H1 (cell line): Measurements from ENCODE around the gene NECAP2. TPM values are rescaled to one million over a fixed set of nuclear protein-coding genes. Genes with fewer than 3 reads are reported as not detected.

Experiments used
- CTCF ChIA-PET: fragments of 300-600 bp; sonication (Branson Sonifier 250); formaldehyde crosslinking; loops from one replicate; lab custom pipeline; 2021; ENCODE audit not compliant: partially characterized antibody; lab: Charles Lee
- POLR2A ChIA-PET: fragments of 300-600 bp; sonication (Branson Sonifier 250); formaldehyde crosslinking; loops from one replicate; lab custom pipeline; 2021; ENCODE audit warnings: inconsistent platforms; ENCODE audit not compliant: partially characterized antibody; lab: Charles Lee
- DNase-seq, 2 experiments: peaks; one replicate each; pipeline versions ENCODE4 v3.0.0 to v3.0.0-alpha.2; 2010 to 2022; ENCODE audit warnings: low spot score in 2 of 2, low read depth in 1 of 2, mixed read lengths in 1 of 2
- FAIRE-seq: peaks from 2 replicates; lab custom pipeline; 2011; peaks lifted over from hg19 to GRCh38; lab: Jason Lieb, UNC
- H2AFZ ChIP-seq: 2 replicates; pipeline ENCODE4 v1.8.1; 2012; ENCODE audit warnings: low read length, inconsistent platforms
- H2AK5ac ChIP-seq: 2 replicates; pipeline ENCODE4 v1.6.1; 2013; ENCODE audit warnings: low read depth, low read length
- H2BK120ac ChIP-seq: replicated peaks from 2 replicates; pipeline ENCODE3; 2013; ENCODE audit warnings: low read depth, low read length, inconsistent platforms
- H2BK12ac ChIP-seq: 2 replicates; pipeline ENCODE4 v1.6.1; 2013; ENCODE audit warnings: low read depth, low read length
- H2BK15ac ChIP-seq: 2 replicates; pipeline ENCODE4 v1.6.1; 2013; ENCODE audit warnings: low read length
- H2BK20ac ChIP-seq: 2 replicates; pipeline ENCODE4 v1.6.1; 2013; ENCODE audit warnings: low read length
- H2BK5ac ChIP-seq: 2 replicates; pipeline ENCODE4 v1.6.1; 2013; ENCODE audit warnings: low read depth, low read length
- H3K14ac ChIP-seq: 2 replicates; pipeline ENCODE4 v1.6.1; 2013; ENCODE audit warnings: inconsistent platforms; ENCODE audit not compliant: insufficient read length
- H3K18ac ChIP-seq: 2 replicates; pipeline ENCODE4 v1.6.1; 2013; ENCODE audit warnings: low read length; ENCODE audit errors: extremely low read depth
- H3K23ac ChIP-seq: 2 replicates; pipeline ENCODE4 v1.6.1; 2013; ENCODE audit warnings: inconsistent platforms; ENCODE audit not compliant: insufficient read length
- H3K23me2 ChIP-seq: 2 replicates; pipeline ENCODE4 v1.6.1; 2013; ENCODE audit warnings: low read depth, low read length
- H3K27ac ChIP-seq: 2 replicates; pipeline ENCODE4 v1.6.1; 2011; ENCODE audit warnings: low read depth, low read length, inconsistent platforms
- H3K27me3 ChIP-seq, 4 experiments: replicated peaks in 1 of 4; 1 replicate in 1 of 4; 2 replicates in 3 of 4; pipeline versions ENCODE4 v1.6.1 to v1.8.1; 2011 to 2013; ENCODE audit warnings: low read length in 3 of 4, mild to moderate bottlenecking in 3 of 4, inconsistent platforms in 2 of 4, mixed read lengths in 2 of 4, moderate library complexity in 1 of 4; ENCODE audit not compliant: control insufficient read depth in 3 of 4, insufficient read depth in 3 of 4; ENCODE audit errors: extremely low read depth in 1 of 4
- H3K36me3 ChIP-seq, 4 experiments: 2 replicates each; pipeline versions ENCODE4 v1.6.1 to v1.8.1; 2011 to 2013; ENCODE audit warnings: mild to moderate bottlenecking in 4 of 4, low read length in 3 of 4, moderate library complexity in 2 of 4, control low read depth in 1 of 4, inconsistent platforms in 1 of 4; ENCODE audit not compliant: insufficient read depth in 4 of 4, control insufficient read depth in 2 of 4
- H3K4ac ChIP-seq: replicated peaks from 2 replicates; pipeline ENCODE3; 2013; ENCODE audit warnings: low read length, low read depth, mixed read lengths, inconsistent platforms; ENCODE audit not compliant: insufficient read length
- H3K4me1 ChIP-seq, 4 experiments: replicated peaks in 1 of 4; 1 replicate in 1 of 4; 2 replicates in 3 of 4; pipeline versions ENCODE4 v1.6.1 to v1.8.1; 2011 to 2013; ENCODE audit warnings: low read length in 3 of 4, inconsistent platforms in 2 of 4, mixed read lengths in 1 of 4; ENCODE audit not compliant: insufficient read depth in 4 of 4, control insufficient read depth in 3 of 4
- H3K4me2 ChIP-seq, 2 experiments: 2 replicates each; pipeline versions ENCODE4 v1.6.1 to v1.8.1; 2011 to 2013; ENCODE audit warnings: low read depth in 2 of 2, low read length in 2 of 2, control low read depth in 1 of 2, inconsistent platforms in 1 of 2, mild to moderate bottlenecking in 1 of 2; ENCODE audit not compliant: insufficient read depth in 1 of 2
- H3K4me3 ChIP-seq, 4 experiments: fragments of 200-600, 300-600 bp in 1 of 4; sonication (generic), shearing (Covaris generic), sonication (Bioruptor Twin) in 1 of 4; 2 replicates each; pipeline versions ENCODE4 v1.5.1 to v1.8.1; 2011 to 2016; ENCODE audit warnings: low read length in 4 of 4, low read depth in 3 of 4, control low read depth in 2 of 4, inconsistent platforms in 2 of 4, mild to moderate bottlenecking in 2 of 4, mixed read lengths in 1 of 4, moderate library complexity in 1 of 4; ENCODE audit not compliant: insufficient read depth in 2 of 4; ENCODE audit errors: extremely low read depth in 1 of 4
- H3K56ac ChIP-seq: replicated peaks from 2 replicates; pipeline ENCODE3; 2013; ENCODE audit warnings: low read depth, mild to moderate bottlenecking, mixed read lengths, low read length, inconsistent platforms; ENCODE audit not compliant: insufficient read length
- H3K79me1 ChIP-seq: 2 replicates; pipeline ENCODE4 v1.6.1; 2013; ENCODE audit warnings: low read depth, low read length, control low read depth
- H3K79me2 ChIP-seq, 2 experiments: 2 replicates each; pipeline versions ENCODE4 v1.6.1 to v1.8.1; 2012 to 2013; ENCODE audit warnings: low read length in 2 of 2, mild to moderate bottlenecking in 2 of 2, inconsistent platforms in 1 of 2; ENCODE audit not compliant: insufficient read depth in 2 of 2, control insufficient read depth in 1 of 2
- H3K9ac ChIP-seq, 4 experiments: replicated peaks in 1 of 4; 1 replicate in 1 of 4; 2 replicates in 3 of 4; pipeline versions ENCODE4 v1.6.1 to v1.8.1; 2011 to 2013; ENCODE audit warnings: low read depth in 3 of 4, low read length in 3 of 4, control low read depth in 2 of 4, mild to moderate bottlenecking in 2 of 4, moderate library complexity in 2 of 4, inconsistent platforms in 1 of 4; ENCODE audit errors: extremely low read depth in 1 of 4
- H3K9me3 ChIP-seq, 2 experiments: 2 replicates each; pipeline versions ENCODE4 v1.6.1 to v1.8.1; 2012 to 2013; ENCODE audit warnings: mild to moderate bottlenecking in 2 of 2, moderate library complexity in 2 of 2, control low read depth in 1 of 2, inconsistent platforms in 1 of 2, low read depth in 1 of 2, low read length in 1 of 2, mixed read lengths in 1 of 2; ENCODE audit not compliant: insufficient read depth in 2 of 2
- H4K20me1 ChIP-seq, 2 experiments: replicated peaks in 1 of 2; 2 replicates each; pipeline versions ENCODE3 to v1.8.1; 2011 to 2013; ENCODE audit warnings: inconsistent platforms in 2 of 2, low read length in 2 of 2, mild to moderate bottlenecking in 1 of 2; ENCODE audit not compliant: insufficient read depth in 2 of 2, control insufficient read depth in 1 of 2
- H4K5ac ChIP-seq: 2 replicates; pipeline ENCODE4 v1.6.1; 2013; ENCODE audit warnings: low read length, low read depth, mixed read lengths, inconsistent platforms; ENCODE audit not compliant: insufficient read length
- H4K8ac ChIP-seq: 2 replicates; pipeline ENCODE4 v1.8.0; 2013; ENCODE audit warnings: mild to moderate bottlenecking, moderate library complexity, low read length, inconsistent platforms; ENCODE audit not compliant: insufficient read depth; ENCODE audit errors: extremely low read depth
- H4K91ac ChIP-seq: replicated peaks from 2 replicates; pipeline ENCODE3; 2013; ENCODE audit warnings: low read length, mixed read lengths, inconsistent platforms; ENCODE audit not compliant: insufficient read length
- CTCF ChIP-seq, 3 experiments: IDR thresholded peaks; 1 replicate in 2 of 3; 2 replicates in 1 of 3; pipeline versions ENCODE4 v1.5.1 to v1.6.1; 2011; ENCODE audit warnings: low read length in 3 of 3, mild to moderate bottlenecking in 3 of 3, inconsistent platforms in 2 of 3, low read depth in 1 of 3, moderate library complexity in 1 of 3; ENCODE audit not compliant: insufficient read depth in 1 of 3; ENCODE audit errors: control extremely low read depth in 1 of 3
- RBBP5 ChIP-seq: IDR thresholded peaks from 2 replicates; pipeline ENCODE4 v1.7.1; 2012; ENCODE audit warnings: low read depth, mild to moderate bottlenecking, inconsistent platforms, low read length, moderate library complexity, borderline replicate concordance
- SIRT6 ChIP-seq: IDR thresholded peaks from one replicate; pipeline ENCODE4 v1.7.1; 2012; ENCODE audit warnings: low read length, inconsistent platforms
- SP1 ChIP-seq: IDR thresholded peaks from 2 replicates; pipeline ENCODE4 v1.6.1; 2011; ENCODE audit warnings: low read depth, low read length
- WGBS, 2 experiments: shearing (Covaris generic) in 1 of 2; methylation state at CpG; one replicate each; pipeline versions ENCODE4 v1.1.6 to v1.1.7; 2013 to 2015; ENCODE audit warnings: low lambda C conversion rate in 2 of 2, mixed read lengths in 2 of 2, inconsistent platforms in 1 of 2, low coverage in 1 of 2, missing lambda C conversion rate in 1 of 2; ENCODE audit not compliant: insufficient replicate concordance in 2 of 2, insufficient coverage in 1 of 2, insufficient read length in 1 of 2; ENCODE audit errors: extremely low coverage in 1 of 2, missing lambda C conversion rate in 1 of 2; 5-methylcytosine and 5-hydroxymethylcytosine counted together
- polyA plus RNA-seq, 7 experiments: library from polyadenylated mRNA; depleted of rRNA in 3 of 7; stranded (reverse) in 5 of 7; unstranded in 2 of 7; fragments of >200 nt in 5 of 7; fragments of 200-250 nt in 2 of 7; gene quantifications; 1 replicate in 5 of 7; 2 replicates in 1 of 7; 4 replicates in 1 of 7; pipeline versions ENCODE4 v1.2.1 to v1.2.3, GENCODE V29; 2011 to 2013; ENCODE audit warnings: missing spikeins in 2 of 7, mixed read lengths in 2 of 7
- total RNA-seq: library from RNA; stranded (reverse); fragmentation: NEBNext Ultra II Directional; extraction: Animal tissue kit (Norgen Biotek cat#: 25700); gene quantifications from 2 replicates; pipeline ENCODE4 v1.2.1, GENCODE V29; 2021

NECAP2 gene
- total and polyA plus RNA-seq, 2 of the 8 experiments (the other 6 are each of a cell fraction or from before 2014, with no cell fraction given), result 24.4 to 29.7 TPM

GRCh38 chr1:16430606-16431005 is 9.9 kb upstream of the NECAP2 start:
- DNase-seq (no peak), FAIRE-seq (peak; percentile 73)
- no peak overlapping the region for H2BK12ac ChIP-seq
- no peaks in the 10 kb centered on the region for H3K23me2 ChIP-seq
- H4K20me1 ChIP-seq, result no peaks in the 10 kb centered on the region
- no peaks in the 10 kb centered on the region for H3K9me3 ChIP-seq
- peak overlapping the region; percentile 80; the same call in 1 of the 2 replicates for H2AFZ ChIP-seq
- no peak overlapping the region for H4K5ac ChIP-seq
- no peak overlapping the region for H3K4ac ChIP-seq
- H3K9ac ChIP-seq, result no peak overlapping the region
- H3K4me2 ChIP-seq, result no peak overlapping the region
- no peak overlapping the region for H3K23ac ChIP-seq
- ChIA-PET CTCF (interaction anchor here (0.8 to 2.1 kb wide), 6 partner anchors 9 to 194 kb away, joined by 3 to 13 read pairs (median 3); partner anchors contain the start of gene NECAP2), POLR2A (interaction anchor here (0.7 to 1.4 kb wide), 4 partner anchors 9 to 62 kb away, joined by 3 to 6 read pairs (median 6); partner anchors contain the start of gene NECAP2)
- H2BK5ac ChIP-seq, result no peak overlapping the region; the same call in 1 of the 2 replicates
- no peak for TF ChIP-seq RBBP5
- no peak for TF ChIP-seq SIRT6
- peak in 1 of 3 experiments; percentile 3; a peak in 1 of 4 replicates for TF ChIP-seq CTCF (IDR thresholded peaks at IDR 0.05; ENCODE audit: control extremely low read depth in 1 of 3, insufficient read depth in 1 of 3, low read depth in 1 of 3, low read length in 3 of 3)
- TF ChIP-seq SP1, result 0 out of 2 replicates have a peak, but pooled peaks have one; percentile 13
- no peak overlapping the region for H2BK20ac ChIP-seq
- no peak overlapping the region for H3K18ac ChIP-seq
- no peak overlapping the region for H2BK15ac ChIP-seq
- H3K27ac ChIP-seq, result no peak overlapping the region
- no peaks in the 10 kb centered on the region for H3K79me2 ChIP-seq
- H3K27me3 ChIP-seq, result no peaks in the 10 kb centered on the region
- H4K91ac ChIP-seq, result no peak overlapping the region
- no peaks in the 10 kb centered on the region for H3K36me3 ChIP-seq
- H3K56ac ChIP-seq, result no peak overlapping the region
- H2AK5ac ChIP-seq, result no peak overlapping the region
- H2BK120ac ChIP-seq, result no peak overlapping the region
- no peak overlapping the region for H4K8ac ChIP-seq
- WGBS, 2 experiments, result 97% methylated on average over 3 of the region's 3 CpGs; no CpG with 5 or more reads in 1 of the 2 experiments
- H3K14ac ChIP-seq, result no peak overlapping the region
- peaks cover 0 to 4% (median 0%) of the 10 kb centered on the region in 4 experiments; a peak in 1 of 7 replicates for H3K4me1 ChIP-seq
- H3K79me1 ChIP-seq, result no peaks in the 10 kb centered on the region
- H3K4me3 ChIP-seq, result no peak overlapping the region
